ENCODE data around the gene PARN. TPM values are rescaled to one million over a fixed set of nuclear protein-coding genes. Genes with fewer than 3 reads are reported as not detected.

The PARN gene
- total and polyA plus RNA-seq, 2 of the 4 experiments (the other 2 are of a cell fraction), result 24.6 to 25.1 TPM

DNA sequence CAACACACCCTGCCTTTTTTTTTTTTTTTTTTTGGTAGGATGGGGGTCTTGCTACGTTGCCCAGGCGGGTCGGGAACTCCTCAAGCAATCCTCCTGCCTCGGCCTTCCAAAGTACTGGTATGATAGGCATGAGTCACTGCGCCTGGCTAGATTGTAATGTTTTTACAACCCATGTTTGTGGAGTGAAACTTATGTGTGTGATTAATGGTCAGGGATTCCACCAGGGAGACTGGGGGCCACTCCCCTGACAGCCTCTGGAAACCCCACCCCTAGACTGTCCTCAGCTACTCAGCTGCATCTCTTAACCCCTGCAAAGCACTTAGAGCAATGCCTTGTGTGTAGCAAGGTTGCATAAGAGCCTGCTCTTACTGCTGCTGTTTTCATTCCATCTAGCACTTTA, 220.5 kb downstream of the PARN start:
- in situ Hi-C loops (cut with MboI; ENCODE audit: low sequenced_read_pairs), result no loop called here

More for the DNA sequence above, 220.5 kb downstream of the PARN start:
- no CpG with 5 or more reads among the region's 5 CpGs for WGBS, 2 experiments (ENCODE audit: extremely low coverage in 2 of 2, insufficient read length in 1 of 2)
- Histone ChIP-seq H2BK5ac (ENCODE audit: low read depth, low read length, poor library complexity, severe bottlenecking) (no peak overlapping the region), H3K27ac (ENCODE audit: insufficient read depth, low read length) (no peak overlapping the region), H3K4me1 (ENCODE audit: control insufficient read depth, insufficient read depth, low read length) (no peaks in the 10 kb centered on the region), H3K9ac (ENCODE audit: low read depth, low read length) (no peak overlapping the region), H3K14ac (replicated peaks; ENCODE audit: low read depth, low read length) (no peak overlapping the region), H3K4ac (ENCODE audit: low read depth, low read length) (no peak overlapping the region), H2AK5ac (ENCODE audit: low read depth, low read length) (no peak overlapping the region), H3K56ac (ENCODE audit: extremely low read depth, insufficient read depth, low read length) (no peak overlapping the region), H3K23ac (ENCODE audit: low read depth, low read length) (no peak overlapping the region), H4K20me1 (ENCODE audit: insufficient read depth, low read length) (no peaks in the 10 kb centered on the region), H3K18ac (ENCODE audit: low read depth, low read length) (no peak overlapping the region), H4K91ac (ENCODE audit: insufficient read depth, low read depth, low read length) (no peak overlapping the region), H3K9me1 (ENCODE audit: insufficient read depth, low read length) (no peaks in the 10 kb centered on the region), H2BK20ac (ENCODE audit: low read depth, low read length) (no peak overlapping the region), H3K27me3 (ENCODE audit: control insufficient read depth, insufficient read depth, low read length) (no peaks in the 10 kb centered on the region), H2AK9ac (replicated peaks; ENCODE audit: low read depth, low read length, poor library complexity) (no peak overlapping the region), H2BK15ac (ENCODE audit: low read depth, low read length) (no peak overlapping the region), H3K4me3 (ENCODE audit: insufficient read depth, low read depth, low read length) (no peak overlapping the region), H3K79me1 (ENCODE audit: low read depth in 1 of 2, low read length in 2 of 2) (no peaks in the 10 kb centered on the region), H4K5ac (ENCODE audit: low read depth, low read length) (no peak overlapping the region), H3K9me3 (ENCODE audit: control insufficient read depth, insufficient read depth, low read length) (no peaks in the 10 kb centered on the region), H2BK120ac (ENCODE audit: low read depth, low read length) (no peak overlapping the region), H4K8ac (ENCODE audit: low read depth in 2 of 2, low read length in 2 of 2) (no peak overlapping the region), H3K4me2 (ENCODE audit: low read depth, low read length) (no peak overlapping the region), H3K36me3 (ENCODE audit: control insufficient read depth, insufficient read depth, low read length) (no peaks in the 10 kb centered on the region), H2AFZ (replicated peaks; ENCODE audit: low read length, poor library complexity) (no peak overlapping the region)
- POLR2A ChIA-PET (ENCODE audit: unreplicated experiment), result no interaction called here
- peak; percentile 98 for ATAC-seq (ENCODE audit: low read depth)
- CTCF ChIA-PET, result no interaction called here
- no TSS peak for BruUV-seq (replicated peaks)
- intact Hi-C loops (cut with micrococcal nuclease) (no loop called here), dilution Hi-C loops (cut with HindIII; ENCODE audit: low sequenced_read_pairs, unreplicated experiment) (no loop called here)
- peak; percentile 91 for DNase-seq
- TF ChIP-seq RCOR1 (IDR thresholded peaks at IDR 0.05; ENCODE audit: insufficient replicate concordance, low read length) (peak; percentile 85), CHD1 (IDR thresholded peaks at IDR 0.05; ENCODE audit: low read depth, low read length) (no peak), CEBPB (IDR thresholded peaks at IDR 0.05; ENCODE audit: low read depth, low read length) (peak; percentile 67; the same call in 1 of the 2 replicates), BHLHE40 (IDR thresholded peaks at IDR 0.05; ENCODE audit: low read depth, low read length) (no peak), RAD21 (IDR thresholded peaks at IDR 0.05; ENCODE audit: low read length) (no peak), MAZ (IDR thresholded peaks at IDR 0.05; ENCODE audit: borderline replicate concordance, low read depth, low read length) (peak; percentile 61; the same call in 1 of the 2 replicates), FOS (IDR thresholded peaks at IDR 0.05; ENCODE audit: low read depth, low read length) (peak; percentile 47), NFE2L2 (IDR thresholded peaks at IDR 0.05; ENCODE audit: low read depth, low read length) (no peak)
